ENCODE measurements around the gene MTFR1L.

- TF ChIP-seq, protein P1, sequence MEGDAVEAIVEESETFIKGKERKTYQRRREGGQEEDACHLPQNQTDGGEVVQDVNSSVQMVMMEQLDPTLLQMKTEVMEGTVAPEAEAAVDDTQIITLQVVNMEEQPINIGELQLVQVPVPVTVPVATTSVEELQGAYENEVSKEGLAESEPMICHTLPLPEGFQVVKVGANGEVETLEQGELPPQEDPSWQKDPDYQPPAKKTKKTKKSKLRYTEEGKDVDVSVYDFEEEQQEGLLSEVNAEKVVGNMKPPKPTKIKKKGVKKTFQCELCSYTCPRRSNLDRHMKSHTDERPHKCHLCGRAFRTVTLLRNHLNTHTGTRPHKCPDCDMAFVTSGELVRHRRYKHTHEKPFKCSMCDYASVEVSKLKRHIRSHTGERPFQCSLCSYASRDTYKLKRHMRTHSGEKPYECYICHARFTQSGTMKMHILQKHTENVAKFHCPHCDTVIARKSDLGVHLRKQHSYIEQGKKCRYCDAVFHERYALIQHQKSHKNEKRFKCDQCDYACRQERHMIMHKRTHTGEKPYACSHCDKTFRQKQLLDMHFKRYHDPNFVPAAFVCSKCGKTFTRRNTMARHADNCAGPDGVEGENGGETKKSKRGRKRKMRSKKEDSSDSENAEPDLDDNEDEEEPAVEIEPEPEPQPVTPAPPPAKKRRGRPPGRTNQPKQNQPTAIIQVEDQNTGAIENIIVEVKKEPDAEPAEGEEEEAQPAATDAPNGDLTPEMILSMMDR (conservative IDR thresholded peaks at IDR 0.05; ENCODE audit: low read length), result no peak
- no peak for TF ChIP-seq EZH2phosphoT487 (IDR thresholded peaks at IDR 0.05; ENCODE audit: borderline replicate concordance, low read depth, low read length)
These were observed 20.3 kb upstream of the MTFR1L start for GRCh38 chr1:25799352-25799934.

Measured in OCI-LY7 (cell line).